ENCODE results near the gene CALM1.

DNA sequence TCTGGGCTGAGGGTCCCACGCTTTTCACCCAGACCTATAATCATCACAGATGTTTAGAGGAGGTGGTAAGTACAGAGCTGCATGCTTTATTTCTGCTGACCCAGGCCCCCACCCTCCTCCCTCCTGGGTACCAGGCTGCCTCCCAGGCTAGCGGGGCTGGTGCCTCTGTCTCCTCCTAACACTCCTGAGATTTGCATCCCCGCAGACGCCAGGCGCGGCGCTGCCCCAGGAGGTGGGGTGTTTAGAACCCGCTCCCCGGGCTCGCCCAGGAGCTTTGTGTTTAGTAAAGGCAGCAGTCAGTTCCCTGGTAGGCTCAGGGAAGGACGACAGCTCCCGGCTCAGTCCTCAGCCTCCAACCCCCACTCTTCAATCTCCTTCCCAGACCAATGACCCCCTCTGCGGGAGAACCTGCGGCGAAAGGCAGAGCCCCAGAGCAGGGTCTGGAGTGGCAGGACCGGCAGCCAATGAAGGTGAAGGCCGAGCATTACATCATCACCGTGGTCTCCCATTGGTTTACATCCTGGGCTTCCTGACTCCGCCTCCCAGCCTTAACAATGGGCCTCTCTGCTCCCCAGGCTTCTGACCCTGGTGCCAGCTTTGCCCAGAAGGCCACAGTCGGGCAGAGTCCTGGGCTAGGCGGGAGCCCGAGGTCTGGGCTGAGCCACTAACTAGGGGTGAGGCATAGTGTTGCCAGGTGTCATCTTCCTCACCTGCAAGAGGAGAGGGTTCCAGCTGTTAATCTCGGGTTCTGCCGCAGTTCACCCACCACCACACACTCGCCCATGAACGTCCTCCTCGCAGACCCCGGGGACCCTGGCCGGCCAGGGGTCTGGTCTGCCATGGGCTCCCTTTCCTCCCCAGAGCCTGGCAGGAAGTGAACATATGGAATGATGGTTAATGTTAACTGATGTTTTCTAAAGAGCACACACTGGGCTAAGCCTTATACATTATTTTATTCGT, 57.5 kb downstream of the CALM1 start:
- TF ChIP-seq POLR2A (IDR thresholded peaks at IDR 0.05), result no peak
- TF ChIP-seq, protein P1, sequence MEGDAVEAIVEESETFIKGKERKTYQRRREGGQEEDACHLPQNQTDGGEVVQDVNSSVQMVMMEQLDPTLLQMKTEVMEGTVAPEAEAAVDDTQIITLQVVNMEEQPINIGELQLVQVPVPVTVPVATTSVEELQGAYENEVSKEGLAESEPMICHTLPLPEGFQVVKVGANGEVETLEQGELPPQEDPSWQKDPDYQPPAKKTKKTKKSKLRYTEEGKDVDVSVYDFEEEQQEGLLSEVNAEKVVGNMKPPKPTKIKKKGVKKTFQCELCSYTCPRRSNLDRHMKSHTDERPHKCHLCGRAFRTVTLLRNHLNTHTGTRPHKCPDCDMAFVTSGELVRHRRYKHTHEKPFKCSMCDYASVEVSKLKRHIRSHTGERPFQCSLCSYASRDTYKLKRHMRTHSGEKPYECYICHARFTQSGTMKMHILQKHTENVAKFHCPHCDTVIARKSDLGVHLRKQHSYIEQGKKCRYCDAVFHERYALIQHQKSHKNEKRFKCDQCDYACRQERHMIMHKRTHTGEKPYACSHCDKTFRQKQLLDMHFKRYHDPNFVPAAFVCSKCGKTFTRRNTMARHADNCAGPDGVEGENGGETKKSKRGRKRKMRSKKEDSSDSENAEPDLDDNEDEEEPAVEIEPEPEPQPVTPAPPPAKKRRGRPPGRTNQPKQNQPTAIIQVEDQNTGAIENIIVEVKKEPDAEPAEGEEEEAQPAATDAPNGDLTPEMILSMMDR (IDR thresholded peaks at IDR 0.05), result no peak
- no peak for TF ChIP-seq POLR2AphosphoS5 (IDR thresholded peaks at IDR 0.05; ENCODE audit: insufficient read depth in 1 of 2, low read depth in 1 of 2)
